Ishikawa (cell line): ENCODE data around the gene HES6.

Source experiments
- CEBPB ChIP-seq: IDR thresholded peaks from 2 replicates; pipeline ENCODE4 v1.6.1; 2012
- EGR1 ChIP-seq: IDR thresholded peaks from 2 replicates; pipeline ENCODE4 v1.6.1; 2012
- EP300 ChIP-seq: IDR thresholded peaks from 2 replicates; pipeline ENCODE4 v1.6.1; 2012; ENCODE audit warnings: borderline replicate concordance
- REST ChIP-seq: IDR thresholded peaks from 2 replicates; pipeline ENCODE4 v1.6.1; 2012; ENCODE audit warnings: low read depth, mild to moderate bottlenecking
- TCF12 ChIP-seq: IDR thresholded peaks from 2 replicates; pipeline ENCODE4 v1.6.1; 2012; ENCODE audit warnings: low read depth
- YY1 ChIP-seq: IDR thresholded peaks from 2 replicates; pipeline ENCODE4 v1.6.1; 2012; ENCODE audit warnings: low read depth

DNA sequence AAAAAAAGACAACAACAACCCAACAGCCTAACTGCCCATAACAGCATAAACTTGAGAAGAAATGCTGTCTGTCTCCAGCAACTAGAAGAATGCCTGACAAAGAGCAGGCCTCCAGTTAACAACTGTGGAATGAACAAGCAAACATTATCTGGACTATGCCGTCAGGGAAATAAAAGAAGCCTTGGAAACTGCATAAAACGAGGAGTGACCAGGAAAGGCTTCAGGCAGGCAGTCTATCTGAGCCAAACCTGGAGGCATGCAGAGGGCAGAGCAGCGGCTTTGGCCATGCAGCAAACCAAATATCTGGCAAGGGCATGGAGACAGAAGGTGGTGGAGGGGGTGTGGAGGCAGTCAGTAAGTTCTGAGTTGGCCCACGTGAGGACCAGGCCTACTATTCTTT lies 11.1 kb downstream of the HES6 start:
- no peak for TF ChIP-seq CEBPB
- no peak for TF ChIP-seq EGR1
- TF ChIP-seq YY1: no peak
- no peak for TF ChIP-seq TCF12
- TF ChIP-seq REST: no peak
- TF ChIP-seq EP300: no peak
